HL-60 (cell line): Measurements from ENCODE around the gene ASB7.

Experiments used
- DNase-seq, 2 experiments: peaks; one replicate each; pipeline ENCODE4 v3.0.0-alpha.2; 2010 to 2020; ENCODE audit warnings: low read depth in 1 of 2, low spot score in 1 of 2
- H3K27ac ChIP-seq: fragments of 250-450 bp; sonication (Bioruptor Pico); replicated peaks from 2 replicates; pipeline ENCODE4 v1.5.1; 2020; ENCODE audit warnings: mild to moderate bottlenecking, moderate library complexity
- H3K27me3 ChIP-seq: fragments of 250-450 bp; sonication (Bioruptor Pico); 2 replicates; pipeline ENCODE4 v1.5.1; 2021; ENCODE audit warnings: mild to moderate bottlenecking, moderate library complexity; ENCODE audit not compliant: insufficient read depth, poor library complexity, severe bottlenecking
- H3K4me3 ChIP-seq: replicated peaks from 2 replicates; pipeline ENCODE4 v1.5.1; 2011; ENCODE audit warnings: mild to moderate bottlenecking, control low read depth, low read length; ENCODE audit not compliant: insufficient read depth
- GABPA ChIP-seq: IDR thresholded peaks from 2 replicates; pipeline ENCODE4 v1.6.1; 2012; ENCODE audit warnings: low read depth
- POLR2AphosphoS5 ChIP-seq: IDR thresholded peaks from 2 replicates; pipeline ENCODE4 v1.6.1; 2012; ENCODE audit warnings: low read depth
- SPI1 ChIP-seq: IDR thresholded peaks from 2 replicates; pipeline ENCODE4 v1.6.1; 2012; ENCODE audit warnings: low read depth, mild to moderate bottlenecking, borderline replicate concordance
- TF ChIP-seq, protein P1 (sequence below): IDR thresholded peaks from one replicate; pipeline ENCODE4 v1.5.1; 2011; ENCODE audit warnings: low read length, control low read depth, inconsistent platforms; ENCODE audit not compliant: insufficient read depth
- TF ChIP-seq, protein P2 (sequence below): IDR thresholded peaks from 2 replicates; pipeline ENCODE4 v1.6.1; 2012; ENCODE audit warnings: low read depth; ENCODE audit not compliant: insufficient replicate concordance

Gene ASB7

DNA sequence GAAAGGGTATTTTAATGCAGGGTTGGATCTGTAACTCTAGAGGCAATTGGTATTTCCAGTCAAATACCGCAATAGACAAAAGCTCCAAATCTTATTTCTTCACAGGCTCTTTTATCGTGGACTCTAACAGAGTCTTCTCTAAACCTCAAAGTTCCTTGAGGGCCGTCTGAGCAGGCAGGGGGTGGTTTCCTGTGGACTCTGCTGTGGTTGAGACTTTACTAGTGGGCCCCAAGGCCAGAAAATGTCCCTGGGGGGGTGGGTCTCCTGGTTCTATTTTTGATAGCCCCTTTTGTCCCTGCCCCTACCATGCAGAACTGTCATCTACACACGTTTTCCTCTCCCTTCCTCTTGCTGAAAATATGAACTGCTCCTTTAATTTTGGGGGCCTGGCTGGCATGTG lies 80.1 kb downstream of the ASB7 start:
- H3K27ac ChIP-seq = no peak overlapping the region
- no peak overlapping the region for H3K4me3 ChIP-seq
- TF ChIP-seq GABPA (no peak), POLR2AphosphoS5 (no peak), SPI1 (no peak)
- TF ChIP-seq, protein P1, sequence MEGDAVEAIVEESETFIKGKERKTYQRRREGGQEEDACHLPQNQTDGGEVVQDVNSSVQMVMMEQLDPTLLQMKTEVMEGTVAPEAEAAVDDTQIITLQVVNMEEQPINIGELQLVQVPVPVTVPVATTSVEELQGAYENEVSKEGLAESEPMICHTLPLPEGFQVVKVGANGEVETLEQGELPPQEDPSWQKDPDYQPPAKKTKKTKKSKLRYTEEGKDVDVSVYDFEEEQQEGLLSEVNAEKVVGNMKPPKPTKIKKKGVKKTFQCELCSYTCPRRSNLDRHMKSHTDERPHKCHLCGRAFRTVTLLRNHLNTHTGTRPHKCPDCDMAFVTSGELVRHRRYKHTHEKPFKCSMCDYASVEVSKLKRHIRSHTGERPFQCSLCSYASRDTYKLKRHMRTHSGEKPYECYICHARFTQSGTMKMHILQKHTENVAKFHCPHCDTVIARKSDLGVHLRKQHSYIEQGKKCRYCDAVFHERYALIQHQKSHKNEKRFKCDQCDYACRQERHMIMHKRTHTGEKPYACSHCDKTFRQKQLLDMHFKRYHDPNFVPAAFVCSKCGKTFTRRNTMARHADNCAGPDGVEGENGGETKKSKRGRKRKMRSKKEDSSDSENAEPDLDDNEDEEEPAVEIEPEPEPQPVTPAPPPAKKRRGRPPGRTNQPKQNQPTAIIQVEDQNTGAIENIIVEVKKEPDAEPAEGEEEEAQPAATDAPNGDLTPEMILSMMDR = no peak
- TF ChIP-seq, protein P2, sequence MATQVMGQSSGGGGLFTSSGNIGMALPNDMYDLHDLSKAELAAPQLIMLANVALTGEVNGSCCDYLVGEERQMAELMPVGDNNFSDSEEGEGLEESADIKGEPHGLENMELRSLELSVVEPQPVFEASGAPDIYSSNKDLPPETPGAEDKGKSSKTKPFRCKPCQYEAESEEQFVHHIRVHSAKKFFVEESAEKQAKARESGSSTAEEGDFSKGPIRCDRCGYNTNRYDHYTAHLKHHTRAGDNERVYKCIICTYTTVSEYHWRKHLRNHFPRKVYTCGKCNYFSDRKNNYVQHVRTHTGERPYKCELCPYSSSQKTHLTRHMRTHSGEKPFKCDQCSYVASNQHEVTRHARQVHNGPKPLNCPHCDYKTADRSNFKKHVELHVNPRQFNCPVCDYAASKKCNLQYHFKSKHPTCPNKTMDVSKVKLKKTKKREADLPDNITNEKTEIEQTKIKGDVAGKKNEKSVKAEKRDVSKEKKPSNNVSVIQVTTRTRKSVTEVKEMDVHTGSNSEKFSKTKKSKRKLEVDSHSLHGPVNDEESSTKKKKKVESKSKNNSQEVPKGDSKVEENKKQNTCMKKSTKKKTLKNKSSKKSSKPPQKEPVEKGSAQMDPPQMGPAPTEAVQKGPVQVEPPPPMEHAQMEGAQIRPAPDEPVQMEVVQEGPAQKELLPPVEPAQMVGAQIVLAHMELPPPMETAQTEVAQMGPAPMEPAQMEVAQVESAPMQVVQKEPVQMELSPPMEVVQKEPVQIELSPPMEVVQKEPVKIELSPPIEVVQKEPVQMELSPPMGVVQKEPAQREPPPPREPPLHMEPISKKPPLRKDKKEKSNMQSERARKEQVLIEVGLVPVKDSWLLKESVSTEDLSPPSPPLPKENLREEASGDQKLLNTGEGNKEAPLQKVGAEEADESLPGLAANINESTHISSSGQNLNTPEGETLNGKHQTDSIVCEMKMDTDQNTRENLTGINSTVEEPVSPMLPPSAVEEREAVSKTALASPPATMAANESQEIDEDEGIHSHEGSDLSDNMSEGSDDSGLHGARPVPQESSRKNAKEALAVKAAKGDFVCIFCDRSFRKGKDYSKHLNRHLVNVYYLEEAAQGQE = no peak
- no peak for DNase-seq
- no peaks in the 10 kb centered on the region for H3K27me3 ChIP-seq

DNA sequence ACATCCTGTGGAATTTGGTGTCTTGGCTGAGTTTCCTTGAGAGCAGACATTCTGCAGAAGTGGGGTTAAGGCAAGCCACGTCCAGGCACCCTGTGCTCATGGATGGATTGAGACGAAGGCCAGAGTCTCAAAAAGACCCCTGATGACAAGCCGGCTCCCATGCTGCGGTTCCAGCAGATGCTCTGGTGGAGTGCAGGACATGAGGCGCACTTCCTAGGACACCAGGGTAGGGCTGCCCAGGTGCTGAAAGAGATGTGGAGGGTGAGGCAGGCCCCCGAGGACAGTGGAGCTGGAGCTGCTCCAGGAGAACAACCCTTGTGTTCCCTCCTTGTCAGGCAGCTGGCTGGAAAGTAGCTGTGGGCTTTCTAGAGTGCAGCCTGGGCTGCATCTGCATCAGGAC lies 81.0 kb downstream of the ASB7 start:
- H3K4me3 ChIP-seq = no peak overlapping the region
- TF ChIP-seq, protein P1 = no peak
- TF ChIP-seq, protein P2 = no peak
- TF ChIP-seq SPI1 (no peak), GABPA (no peak), POLR2AphosphoS5 (no peak)
- DNase-seq = no peak
- no peaks in the 10 kb centered on the region for H3K27me3 ChIP-seq
- H3K27ac ChIP-seq = no peak overlapping the region

DNA sequence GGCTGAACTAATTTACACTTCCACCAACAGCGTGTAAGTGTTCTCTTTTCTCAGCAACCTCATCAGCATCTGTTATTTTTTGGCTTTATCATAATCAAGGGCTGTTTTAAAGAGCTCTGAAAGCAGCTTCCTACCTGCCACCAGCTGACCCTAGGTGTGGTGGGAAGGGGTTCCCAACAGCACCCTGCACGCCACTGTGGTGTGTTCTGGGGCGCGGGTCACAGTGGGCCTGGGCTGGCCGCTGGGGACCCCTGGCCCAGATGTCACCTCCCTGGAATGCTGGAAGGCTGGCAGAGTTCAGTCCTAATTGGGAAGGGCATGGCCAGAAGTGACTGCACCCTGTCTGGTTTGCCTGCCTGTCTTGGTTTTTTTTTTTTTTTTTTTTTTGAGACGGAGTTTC lies 82.2 kb downstream of the ASB7 start:
- TF ChIP-seq SPI1 (no peak), POLR2AphosphoS5 (no peak), GABPA (no peak)
- TF ChIP-seq, protein P1 = no peak
- TF ChIP-seq, protein P2 = no peak
- Histone ChIP-seq H3K27me3 (no peaks in the 10 kb centered on the region), H3K4me3 (no peak overlapping the region), H3K27ac (no peak overlapping the region)
- no peak for DNase-seq
